Transverse colon (tissue), 4 donors: ENCODE data around the gene CREB5.

Experiments used
- CTCF ChIP-seq, 5 experiments: fragments of 200-600 bp in 3 of 5; fragments of 450-650 bp in 2 of 5; sonication (generic) in 3 of 5; IDR thresholded peaks; 1 replicate in 2 of 5; 2 replicates in 3 of 5; pipeline ENCODE4 v1.5.1; 2016 to 2017; ENCODE audit warnings: antibody characterized with exemption in 5 of 5, inconsistent platforms in 3 of 5, mild to moderate bottlenecking in 2 of 5, moderate library complexity in 1 of 5
- EP300 ChIP-seq: sonication (generic); formaldehyde crosslinking; IDR thresholded peaks from one replicate; pipeline ENCODE4 v1.6.1; 2017; ENCODE audit warnings: antibody characterized with exemption, low read depth
- POLR2A ChIP-seq: fragments of 450-650 bp; IDR thresholded peaks from one replicate; pipeline ENCODE4 v1.6.1; 2016; ENCODE audit warnings: antibody characterized with exemption, mild to moderate bottlenecking, moderate library complexity
- POLR2AphosphoS5 ChIP-seq, 3 donors: sonication (generic); formaldehyde crosslinking; IDR thresholded peaks; one replicate each; pipeline ENCODE4 v1.6.1; 2016; ENCODE audit warnings: antibody characterized with exemption in 3 of 3

- TF ChIP-seq POLR2AphosphoS5 (IDR thresholded peaks at IDR 0.05) (no peak), CTCF (IDR thresholded peaks at IDR 0.05) (no peak), EP300 (no peak), POLR2A (no peak)
Observed at GRCh38 chr7:28592861-28593260, 180.5 kb downstream of the CREB5 start.
